GM21447 (cell line): ENCODE measurements around the gene LRMDA.

Experiments used
- ATAC-seq: cut with Tn5 transposase; IDR thresholded peaks from one replicate; pipeline ENCODE4 v1.9.1; 2021; ENCODE audit not compliant: unreplicated experiment

LRMDA gene

GRCh38 chr10:75431180-75432111, at the start of gene LRMDA:
LRMDA (plus strand) TSS chr10:75431624.
- no peak for ATAC-seq

- ATAC-seq: no peak
Measured at GRCh38 chr10:75386128-75386527, 45.3 kb upstream of the LRMDA start.

GRCh38 chr10:75388082-75388481, 43.3 kb upstream of the LRMDA start:
- no peak for ATAC-seq

GRCh38 chr10:75390178-75390577, 41.2 kb upstream of the LRMDA start:
- no peak for ATAC-seq

GRCh38 chr10:75392271-75392670, 39.2 kb upstream of the LRMDA start:
- ATAC-seq: no peak

GRCh38 chr10:75392744-75393143, 38.7 kb upstream of the LRMDA start:
- ATAC-seq: no peak

GRCh38 chr10:75394221-75394620, 37.2 kb upstream of the LRMDA start:
- no peak for ATAC-seq

- no peak for ATAC-seq
Measured at GRCh38 chr10:75395066-75395931, 36.1 kb upstream of the LRMDA start.

- no peak for ATAC-seq
Measured at GRCh38 chr10:75395932-75396630, 35.3 kb upstream of the LRMDA start.

- ATAC-seq: no peak
Measured at GRCh38 chr10:75396631-75397495, 34.6 kb upstream of the LRMDA start.

- ATAC-seq: no peak
Measured at GRCh38 chr10:75397496-75398199, 33.8 kb upstream of the LRMDA start.

- no peak for ATAC-seq
Measured at GRCh38 chr10:75398200-75398691, 33.2 kb upstream of the LRMDA start.

- ATAC-seq: no peak
Measured at GRCh38 chr10:75398692-75399460, 32.5 kb upstream of the LRMDA start.

- no peak for ATAC-seq
Measured at GRCh38 chr10:75399461-75400162, 31.8 kb upstream of the LRMDA start.

- no peak for ATAC-seq
Measured at GRCh38 chr10:75400163-75400770, 31.2 kb upstream of the LRMDA start.

GRCh38 chr10:75400771-75401568, 30.5 kb upstream of the LRMDA start:
- peak; percentile 6 for ATAC-seq
